RWPE2 (cell line): Measurements from ENCODE around the gene CALY.
"Not testable (repeated sequence)": the region's sequence is repeated elsewhere in the genome, so short reads cannot be mapped to it uniquely, and the experiment has no call there.

Experiments used
- ATAC-seq: fragments of 200-7000 bp; cut with Tn5 transposase; 3 replicates; pipeline ENCODE4 v1.9.1; 2021; ENCODE audit warnings: low read depth
- DNase-seq: peaks from one replicate; pipeline ENCODE4 v3.0.0-alpha.2; 2020; ENCODE audit warnings: low spot score
- H3K27ac ChIP-seq: fragments of 450-650 bp; 2 replicates; pipeline ENCODE4 v1.5.1; 2017; ENCODE audit warnings: mild to moderate bottlenecking; ENCODE audit not compliant: poor library complexity, severe bottlenecking
- H3K27me3 ChIP-seq: fragments of 250-450 bp; sonication (Bioruptor Pico); 2 replicates; pipeline ENCODE4 v1.5.1; 2021; ENCODE audit warnings: mild to moderate bottlenecking, moderate library complexity; ENCODE audit not compliant: insufficient read depth, poor library complexity, severe bottlenecking
- H3K36me3 ChIP-seq: fragments of 250-450 bp; sonication (Bioruptor Pico); 2 replicates; pipeline ENCODE4 v1.5.1; 2020; ENCODE audit warnings: low read depth, mild to moderate bottlenecking, moderate library complexity
- H3K4me1 ChIP-seq: fragments of 250-450 bp; sonication (Bioruptor Pico); 2 replicates; pipeline ENCODE4 v1.5.1; 2021; ENCODE audit warnings: mild to moderate bottlenecking, moderate library complexity; ENCODE audit not compliant: insufficient read depth, poor library complexity, severe bottlenecking
- H3K4me3 ChIP-seq: fragments of 250-450 bp; sonication (Bioruptor Pico); 2 replicates; pipeline ENCODE4 v1.5.1; 2021; ENCODE audit warnings: mild to moderate bottlenecking, moderate library complexity; ENCODE audit not compliant: severe bottlenecking
- H3K9me3 ChIP-seq: fragments of 250-450 bp; sonication (Bioruptor Pico); 2 replicates; pipeline ENCODE4 v1.5.1; 2021; ENCODE audit warnings: mild to moderate bottlenecking, moderate library complexity; ENCODE audit not compliant: severe bottlenecking
- CTCF ChIP-seq: fragments of 450-650 bp; IDR thresholded peaks from one replicate; pipeline ENCODE4 v1.5.1; 2017; ENCODE audit warnings: mild to moderate bottlenecking, moderate library complexity; ENCODE audit not compliant: poor library complexity, severe bottlenecking

Gene CALY

GRCh38 chr10:133324198-133324792 is 12.4 kb downstream of the CALY start:
- ATAC-seq: peak; percentile 73
- Histone ChIP-seq H3K4me1 (no peaks in the 10 kb centered on the region), H3K36me3 (no peaks in the 10 kb centered on the region), H3K27ac (no peak overlapping the region), H3K9me3 (no peaks in the 10 kb centered on the region), H3K27me3 (peaks cover 33% of the 10 kb centered on the region), H3K4me3 (peak overlapping the region; percentile 10)
- peak; percentile 76 for DNase-seq
- TF ChIP-seq CTCF: no peak

GRCh38 chr10:133322064-133322709 is 14.5 kb downstream of the CALY start:
- ATAC-seq, H3K9me3 ChIP-seq, H3K4me3 ChIP-seq, H3K36me3 ChIP-seq, H3K27ac ChIP-seq, H3K4me1 ChIP-seq, DNase-seq: not testable (repeated sequence)
- peaks cover 25% of the 10 kb centered on the region for H3K27me3 ChIP-seq

GRCh38 chr10:133320852-133321422 is 15.8 kb downstream of the CALY start:
- peaks cover 12% of the 10 kb centered on the region for H3K27me3 ChIP-seq
- not testable (repeated sequence) for H3K36me3 ChIP-seq, DNase-seq, H3K4me1 ChIP-seq, H3K4me3 ChIP-seq, H3K27ac ChIP-seq, ATAC-seq, H3K9me3 ChIP-seq

- Histone ChIP-seq H3K27ac (no peak overlapping the region), H3K9me3 (no peaks in the 10 kb centered on the region), H3K27me3 (no peaks in the 10 kb centered on the region), H3K36me3 (no peaks in the 10 kb centered on the region), H3K4me1 (no peaks in the 10 kb centered on the region), H3K4me3 (peak overlapping the region; percentile 11)
- DNase-seq (no peak), ATAC-seq (peak; percentile 66)
- peak; percentile 34 for TF ChIP-seq CTCF
Observed at GRCh38 chr10:133318494-133319127, 18.1 kb downstream of the CALY start.

GRCh38 chr10:133316732-133317131 is 20.0 kb downstream of the CALY start:
- DNase-seq (no peak), ATAC-seq (no peak)
- H3K4me3 ChIP-seq: no peak overlapping the region
- no peaks in the 10 kb centered on the region for H3K9me3 ChIP-seq
- TF ChIP-seq CTCF: no peak
- H3K36me3 ChIP-seq: no peaks in the 10 kb centered on the region
- no peaks in the 10 kb centered on the region for H3K27me3 ChIP-seq
- no peak overlapping the region for H3K27ac ChIP-seq
- H3K4me1 ChIP-seq: no peaks in the 10 kb centered on the region
